Mesendoderm (in vitro differentiated cells): ENCODE results near the gene RAB11B.

Experiments used
- DNase-seq: peaks from one replicate; pipeline ENCODE4 v3.0.0; 2013
- H2AK5ac ChIP-seq: 2 replicates; pipeline ENCODE4 v1.6.1; 2013; ENCODE audit warnings: low read length, inconsistent platforms
- H2BK120ac ChIP-seq: 2 replicates; pipeline ENCODE4 v1.6.1; 2013; ENCODE audit warnings: low read depth, mild to moderate bottlenecking, low read length, moderate library complexity, mixed read lengths
- H2BK15ac ChIP-seq: replicated peaks from 2 replicates; pipeline ENCODE4 v1.6.1; 2013; ENCODE audit warnings: low read depth, mild to moderate bottlenecking, moderate library complexity
- H2BK5ac ChIP-seq: 2 replicates; pipeline ENCODE4 v1.6.1; 2013; ENCODE audit warnings: low read length, inconsistent platforms
- H3K18ac ChIP-seq: 2 replicates; pipeline ENCODE4 v1.6.1; 2013; ENCODE audit warnings: mild to moderate bottlenecking, low read length, mixed read lengths
- H3K23ac ChIP-seq: one replicate; pipeline ENCODE4 v1.6.1; 2013; ENCODE audit warnings: low read length
- H3K27ac ChIP-seq: 2 replicates; pipeline ENCODE4 v1.5.1; 2013; ENCODE audit warnings: low read depth, mild to moderate bottlenecking, inconsistent platforms, low read length, moderate library complexity
- H3K27me3 ChIP-seq: 2 replicates; pipeline ENCODE4 v1.6.1; 2013; ENCODE audit warnings: low read length, control low read depth, mild to moderate bottlenecking, inconsistent platforms; ENCODE audit not compliant: insufficient read depth, poor library complexity
- H3K36me3 ChIP-seq: 2 replicates; pipeline ENCODE4 v1.6.1; 2013; ENCODE audit warnings: low read length, inconsistent platforms; ENCODE audit not compliant: control insufficient read depth, insufficient read depth
- H3K4ac ChIP-seq: one replicate; pipeline ENCODE4 v1.6.1; 2013; ENCODE audit warnings: low read depth, mild to moderate bottlenecking, low read length, moderate library complexity
- H3K4me1 ChIP-seq: 2 replicates; pipeline ENCODE4 v1.6.1; 2013; ENCODE audit warnings: low read depth, low read length, inconsistent platforms; ENCODE audit not compliant: control insufficient read depth
- H3K4me2 ChIP-seq: 2 replicates; pipeline ENCODE4 v1.6.1; 2013; ENCODE audit warnings: low read length
- H3K4me3 ChIP-seq: 2 replicates; pipeline ENCODE4 v1.5.1; 2013; ENCODE audit warnings: mild to moderate bottlenecking, low read length
- H3K56ac ChIP-seq: one replicate; pipeline ENCODE4 v1.6.1; 2013; ENCODE audit warnings: low read length
- H3K79me1 ChIP-seq: 2 replicates; pipeline ENCODE4 v1.6.1; 2013; ENCODE audit warnings: low read length, inconsistent platforms
- H3K79me2 ChIP-seq: 2 replicates; pipeline ENCODE4 v1.6.1; 2013; ENCODE audit warnings: mild to moderate bottlenecking, low read length; ENCODE audit not compliant: control insufficient read depth, insufficient read depth
- H3K9ac ChIP-seq: 2 replicates; pipeline ENCODE4 v1.6.1; 2013; ENCODE audit warnings: low read length, inconsistent platforms
- H4K5ac ChIP-seq: one replicate; pipeline ENCODE4 v1.6.1; 2013; ENCODE audit warnings: low read length
- H4K8ac ChIP-seq: one replicate; pipeline ENCODE4 v1.6.1; 2013; ENCODE audit warnings: low read depth, mild to moderate bottlenecking, control low read depth, low read length, moderate library complexity
- WGBS: extraction: QIAGEN DNeasy Blood & Tissue Kit; methylation state at CpG from one replicate; pipeline ENCODE4 v1.1.7; 2013; ENCODE audit warnings: low lambda C conversion rate, missing lambda C conversion rate; ENCODE audit not compliant: insufficient coverage; ENCODE audit errors: extremely low coverage; 5-methylcytosine and 5-hydroxymethylcytosine counted together
- small RNA-seq: library from polyadenylated mRNA; stranded (forward); fragments of <200 nt; extraction: miRNeasy Mini kit (QIAGEN cat#:217004); gene quantifications from one replicate; pipeline ENCODE3, GENCODE V24; 2013; ENCODE audit not compliant: insufficient read depth

Gene RAB11B

GRCh38 chr19:8453616-8454015, 63.5 kb downstream of the RAB11B start:
- H2AK5ac ChIP-seq = no peak overlapping the region
- no peak for DNase-seq
- no peak overlapping the region for H3K4me2 ChIP-seq
- no peak overlapping the region for H3K27ac ChIP-seq
- H2BK120ac ChIP-seq = no peak overlapping the region
- H3K79me1 ChIP-seq = peaks cover 1% of the 10 kb centered on the region
- H3K23ac ChIP-seq = no peak overlapping the region
- no peak overlapping the region for H2BK15ac ChIP-seq
- H3K18ac ChIP-seq = no peak overlapping the region
- H2BK5ac ChIP-seq = no peak overlapping the region
- H3K4me1 ChIP-seq = peaks cover 20% of the 10 kb centered on the region
- no peaks in the 10 kb centered on the region for H3K27me3 ChIP-seq
- no peak overlapping the region for H4K5ac ChIP-seq
- H3K79me2 ChIP-seq = peaks cover 94% of the 10 kb centered on the region
- no peak overlapping the region for H4K8ac ChIP-seq
- H3K4me3 ChIP-seq = no peak overlapping the region
- peaks cover 3% of the 10 kb centered on the region for H3K36me3 ChIP-seq
- H3K56ac ChIP-seq = no peak overlapping the region
- peak overlapping the region; percentile 4 for H3K9ac ChIP-seq
- no peak overlapping the region for H3K4ac ChIP-seq
- WGBS = no CpG with 5 or more reads among the region's 6 CpGs

Small RNA genes within 50 kb of the gene (small RNA-seq; reads per million reads assigned to genes)
- 1.4 reads per million for gene MIR4999
